Endometrial microvascular endothelial cells (primary cell): ENCODE measurements around the gene ANKRD37. TPM values are rescaled to one million over a fixed set of nuclear protein-coding genes. Genes with fewer than 3 reads are reported as not detected.
"Not testable (repeated sequence)": the region's sequence is repeated elsewhere in the genome, so short reads cannot be mapped to it uniquely, and the experiment has no call there.

ENCODE experiments used
- in situ Hi-C: cut with HindIII; loops from 2 replicates; pipeline ENCODE4 v1.10.0; 2017; ENCODE audit warnings: low sequenced_read_pairs, low pct_unique_long_range_greater_than_20kb; ENCODE audit errors: inconsistent ontology term
- total RNA-seq: library from RNA; depleted of rRNA; stranded (reverse); fragments of >200 nt; gene quantifications from one replicate; pipeline ENCODE4 v1.2.3, GENCODE V29; 2015; ENCODE audit errors: inconsistent ontology term

The ANKRD37 gene
- 2.0 TPM for total RNA-seq

- in situ Hi-C loops = no loop called here
These were observed at the start of gene ANKRD37 for GRCh38 chr4:185396724-185397385. Gene ANKRD37, plus strand, starts transcription at chr4:185396841. Its CDS starts 83 bp downstream, at chr4:185396924.

GRCh38 chr4:185346975-185347601 lies 49.6 kb upstream of the ANKRD37 start:
- in situ Hi-C loops = no loop called here

- in situ Hi-C loops = no loop called here
These were observed 45.0 kb upstream of the ANKRD37 start for GRCh38 chr4:185351691-185352090.

- in situ Hi-C loops = no loop called here
These were observed 44.4 kb upstream of the ANKRD37 start for GRCh38 chr4:185352202-185352601.

GRCh38 chr4:185352741-185353140 lies 43.9 kb upstream of the ANKRD37 start:
- in situ Hi-C loops = no loop called here

- in situ Hi-C loops = no loop called here
These were observed 39.4 kb upstream of the ANKRD37 start for GRCh38 chr4:185357211-185357610.

- in situ Hi-C loops = no loop called here
These were observed 38.8 kb upstream of the ANKRD37 start for GRCh38 chr4:185357733-185358440.

GRCh38 chr4:185358514-185358913 lies 38.1 kb upstream of the ANKRD37 start:
- in situ Hi-C loops = no loop called here

GRCh38 chr4:185358959-185359358 lies 37.7 kb upstream of the ANKRD37 start:
- in situ Hi-C loops = no loop called here

- in situ Hi-C loops = no loop called here
These were observed 36.7 kb upstream of the ANKRD37 start for GRCh38 chr4:185359767-185360446.

GRCh38 chr4:185361872-185362271 lies 34.8 kb upstream of the ANKRD37 start:
- in situ Hi-C loops = no loop called here

GRCh38 chr4:185362570-185362969 lies 34.1 kb upstream of the ANKRD37 start:
- in situ Hi-C loops = not testable (repeated sequence)

- in situ Hi-C loops = no loop called here
These were observed 33.4 kb upstream of the ANKRD37 start for GRCh38 chr4:185363251-185363650.

- in situ Hi-C loops = no loop called here
These were observed 31.8 kb upstream of the ANKRD37 start for GRCh38 chr4:185364886-185365285.

GRCh38 chr4:185369731-185370130 lies 26.9 kb upstream of the ANKRD37 start:
- in situ Hi-C loops = no loop called here

GRCh38 chr4:185370268-185370949 lies 26.2 kb upstream of the ANKRD37 start:
- in situ Hi-C loops = no loop called here

- in situ Hi-C loops = no loop called here
These were observed 24.9 kb upstream of the ANKRD37 start for GRCh38 chr4:185371702-185372101.

GRCh38 chr4:185374027-185374426 lies 22.6 kb upstream of the ANKRD37 start:
- in situ Hi-C loops = no loop called here

- in situ Hi-C loops = no loop called here
These were observed 22.1 kb upstream of the ANKRD37 start for GRCh38 chr4:185374573-185374972.
